Kidney epithelial cell (primary cell): ENCODE results near the gene ETHE1. TPM values are rescaled to one million over a fixed set of nuclear protein-coding genes. Genes with fewer than 3 reads are reported as not detected.

ENCODE experiments used
- DNase-seq: peaks from one replicate; pipeline ENCODE4 v3.0.0-alpha.2; 2010; ENCODE audit warnings: low read depth
- H3K27me3 ChIP-seq: 2 replicates; pipeline ENCODE4 v1.6.0; 2011; ENCODE audit warnings: low read length; ENCODE audit not compliant: control insufficient read depth, insufficient read depth
- H3K36me3 ChIP-seq: 2 replicates; pipeline ENCODE4 v1.5.1; 2011; ENCODE audit warnings: low read length; ENCODE audit not compliant: control insufficient read depth, insufficient read depth
- H3K4me3 ChIP-seq: 2 replicates; pipeline ENCODE4 v1.5.1; 2011; ENCODE audit warnings: low read depth, mild to moderate bottlenecking, control low read depth, low read length
- CTCF ChIP-seq: IDR thresholded peaks from 2 replicates; pipeline ENCODE4 v1.5.1; 2011; ENCODE audit warnings: mild to moderate bottlenecking, moderate library complexity, low read length, control low read depth, inconsistent platforms; ENCODE audit not compliant: insufficient read depth, poor library complexity, severe bottlenecking
- total RNA-seq: library from RNA; depleted of rRNA; stranded (reverse); fragments of >200 nt; gene quantifications from 2 replicates; pipeline ENCODE4 v1.2.3, GENCODE V29; 2015

ETHE1 gene
- total RNA-seq, 1 donor from 2014 or later, result 80.4 TPM

GRCh38 chr19:43546581-43546980, 19.6 kb upstream of the ETHE1 start:
- peaks cover 2% of the 10 kb centered on the region for H3K36me3 ChIP-seq
- DNase-seq, result no peak
- no peak for TF ChIP-seq CTCF
- no peak overlapping the region for H3K4me3 ChIP-seq
- H3K27me3 ChIP-seq, result no peaks in the 10 kb centered on the region

GRCh38 chr19:43545981-43546380, 19.0 kb upstream of the ETHE1 start:
- Histone ChIP-seq H3K4me3 (no peak overlapping the region), H3K36me3 (peaks cover 2% of the 10 kb centered on the region), H3K27me3 (no peaks in the 10 kb centered on the region)
- TF ChIP-seq CTCF, result no peak
- DNase-seq, result no peak

GRCh38 chr19:43545276-43545675, 18.3 kb upstream of the ETHE1 start:
- TF ChIP-seq CTCF, result no peak
- Histone ChIP-seq H3K4me3 (no peak overlapping the region), H3K27me3 (no peaks in the 10 kb centered on the region), H3K36me3 (peaks cover 2% of the 10 kb centered on the region)
- DNase-seq, result no peak

- DNase-seq, result no peak
- TF ChIP-seq CTCF, result no peak
- peaks cover 3% of the 10 kb centered on the region for H3K36me3 ChIP-seq
- no peak overlapping the region for H3K4me3 ChIP-seq
- H3K27me3 ChIP-seq, result no peaks in the 10 kb centered on the region
Observed at GRCh38 chr19:43544077-43544476, 17.1 kb upstream of the ETHE1 start.

- no peak for TF ChIP-seq CTCF
- Histone ChIP-seq H3K4me3 (no peak overlapping the region), H3K36me3 (peaks cover 3% of the 10 kb centered on the region), H3K27me3 (no peaks in the 10 kb centered on the region)
- DNase-seq, result no peak
Observed at GRCh38 chr19:43541920-43542650, 15.1 kb upstream of the ETHE1 start.

GRCh38 chr19:43540381-43540780, 13.4 kb upstream of the ETHE1 start:
- Histone ChIP-seq H3K27me3 (no peaks in the 10 kb centered on the region), H3K4me3 (no peak overlapping the region), H3K36me3 (peaks cover 3% of the 10 kb centered on the region)
- TF ChIP-seq CTCF, result no peak
- DNase-seq, result no peak
